AML-193 (cell line): ENCODE measurements around the gene FHL3.
"Not testable (repeated sequence)": the region's sequence is repeated elsewhere in the genome, so short reads cannot be mapped to it uniquely, and the experiment has no call there.

Source experiments
- DNase-seq, 2 experiments: peaks; one replicate each; lab custom pipeline; 2025; lab: John Stamatoyannopoulos, UW

FHL3 gene

GRCh38 chr1:37987679-37988078, 17.6 kb downstream of the FHL3 start:
- DNase-seq, result no peak

GRCh38 chr1:37983546-37983945, 21.8 kb downstream of the FHL3 start:
- no peak for DNase-seq

- no peak for DNase-seq
These were observed 26.8 kb downstream of the FHL3 start for GRCh38 chr1:37978541-37978940.

GRCh38 chr1:37975083-37975482, 30.2 kb downstream of the FHL3 start:
- DNase-seq, result peak in 1 of 2 experiments; percentile 14

- no peak for DNase-seq
These were observed 30.7 kb downstream of the FHL3 start for GRCh38 chr1:37974567-37974966.

GRCh38 chr1:37973684-37974083, 31.6 kb downstream of the FHL3 start:
- not testable (repeated sequence) for DNase-seq

- DNase-seq, result no peak
These were observed 40.0 kb downstream of the FHL3 start for GRCh38 chr1:37965301-37965700.

GRCh38 chr1:37964106-37964505, 41.2 kb downstream of the FHL3 start:
- not testable (repeated sequence) for DNase-seq

GRCh38 chr1:37958690-37959089, 46.6 kb downstream of the FHL3 start:
- no peak for DNase-seq

- no peak for DNase-seq
These were observed 49.6 kb downstream of the FHL3 start for GRCh38 chr1:37955685-37956084.

- DNase-seq, result no peak
These were observed 50.9 kb downstream of the FHL3 start for GRCh38 chr1:37954316-37954971.

GRCh38 chr1:37952738-37953137, 52.6 kb downstream of the FHL3 start:
- no peak for DNase-seq

GRCh38 chr1:37951783-37952624, 53.3 kb downstream of the FHL3 start:
- DNase-seq, result no peak

GRCh38 chr1:37951041-37951782, 54.1 kb downstream of the FHL3 start:
- DNase-seq, result no peak

- no peak for DNase-seq
These were observed 55.7 kb downstream of the FHL3 start for GRCh38 chr1:37949524-37950152.

GRCh38 chr1:37948841-37949240, 56.5 kb downstream of the FHL3 start:
- DNase-seq, result no peak

- DNase-seq, result no peak
These were observed 57.1 kb downstream of the FHL3 start for GRCh38 chr1:37948166-37948565.

- DNase-seq, result no peak
These were observed 58.0 kb downstream of the FHL3 start for GRCh38 chr1:37947364-37947763.
